D721Med (cell line): ENCODE data around the gene ASB10.

Source experiments
- DNase-seq: peaks from one replicate; pipeline ENCODE4 v3.0.0; 2011; ENCODE audit warnings: low spot score; ENCODE audit not compliant: insufficient read length
- FAIRE-seq: peaks from 2 replicates; lab custom pipeline; 2011; peaks lifted over from hg19 to GRCh38; lab: Jason Lieb, UNC
- TF ChIP-seq, protein P1 (sequence below): IDR thresholded peaks from 2 replicates; pipeline ENCODE4 v1.5.1; 2012; ENCODE audit warnings: mild to moderate bottlenecking, control low read depth; ENCODE audit not compliant: insufficient read depth; ENCODE audit errors: missing control alignments

The ASB10 gene

GRCh38 chr7:151202836-151203235, 15.8 kb upstream of the ASB10 start:
- FAIRE-seq (no peak), DNase-seq (no peak)
- TF ChIP-seq, protein P1, sequence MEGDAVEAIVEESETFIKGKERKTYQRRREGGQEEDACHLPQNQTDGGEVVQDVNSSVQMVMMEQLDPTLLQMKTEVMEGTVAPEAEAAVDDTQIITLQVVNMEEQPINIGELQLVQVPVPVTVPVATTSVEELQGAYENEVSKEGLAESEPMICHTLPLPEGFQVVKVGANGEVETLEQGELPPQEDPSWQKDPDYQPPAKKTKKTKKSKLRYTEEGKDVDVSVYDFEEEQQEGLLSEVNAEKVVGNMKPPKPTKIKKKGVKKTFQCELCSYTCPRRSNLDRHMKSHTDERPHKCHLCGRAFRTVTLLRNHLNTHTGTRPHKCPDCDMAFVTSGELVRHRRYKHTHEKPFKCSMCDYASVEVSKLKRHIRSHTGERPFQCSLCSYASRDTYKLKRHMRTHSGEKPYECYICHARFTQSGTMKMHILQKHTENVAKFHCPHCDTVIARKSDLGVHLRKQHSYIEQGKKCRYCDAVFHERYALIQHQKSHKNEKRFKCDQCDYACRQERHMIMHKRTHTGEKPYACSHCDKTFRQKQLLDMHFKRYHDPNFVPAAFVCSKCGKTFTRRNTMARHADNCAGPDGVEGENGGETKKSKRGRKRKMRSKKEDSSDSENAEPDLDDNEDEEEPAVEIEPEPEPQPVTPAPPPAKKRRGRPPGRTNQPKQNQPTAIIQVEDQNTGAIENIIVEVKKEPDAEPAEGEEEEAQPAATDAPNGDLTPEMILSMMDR, result no peak

DNA sequence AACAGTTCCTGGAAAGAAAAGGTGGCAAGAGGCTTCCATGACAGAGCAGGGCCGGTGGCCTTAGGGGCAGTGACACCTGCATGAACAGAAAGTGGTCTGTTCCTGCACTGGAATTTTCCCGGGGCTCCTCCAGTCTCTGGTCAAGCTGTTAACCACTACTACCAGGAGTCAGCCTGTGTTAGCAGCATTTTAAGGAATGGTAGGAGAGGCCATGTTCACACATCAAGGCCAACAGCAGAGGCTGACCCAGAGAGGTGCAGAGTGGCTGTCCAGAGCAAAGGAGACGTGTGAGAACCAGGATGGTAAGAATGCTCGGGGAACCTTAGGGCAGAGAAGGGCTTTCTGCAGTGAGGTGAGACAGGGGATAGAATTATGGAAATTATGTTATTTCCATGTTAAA, 14.7 kb upstream of the ASB10 start:
- FAIRE-seq (no peak), DNase-seq (no peak)

DNA sequence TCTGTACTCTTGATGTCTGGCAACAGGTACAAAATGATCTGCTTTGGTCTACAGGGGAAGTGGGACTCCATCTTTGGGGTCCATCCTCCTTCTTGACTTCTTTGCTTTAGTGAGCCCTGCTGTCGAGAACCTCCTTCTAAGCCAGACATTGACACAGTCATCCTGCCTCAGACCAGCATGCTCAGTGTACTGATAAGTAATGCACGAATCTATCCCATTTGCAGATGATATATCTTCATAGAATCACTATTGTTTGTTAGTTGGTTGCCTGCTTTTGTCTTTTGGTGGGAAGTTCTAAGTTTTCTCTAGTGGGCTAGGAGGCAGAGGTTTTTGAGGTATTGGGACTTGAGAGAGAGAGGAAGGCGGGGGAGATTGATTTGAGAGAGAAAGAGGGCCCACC, 14.3 kb upstream of the ASB10 start:
- TF ChIP-seq, protein P1, result no peak
- no peak for FAIRE-seq

More for the DNA sequence above, 14.7 kb upstream of the ASB10 start:
- TF ChIP-seq, protein P1, result no peak

DNA sequence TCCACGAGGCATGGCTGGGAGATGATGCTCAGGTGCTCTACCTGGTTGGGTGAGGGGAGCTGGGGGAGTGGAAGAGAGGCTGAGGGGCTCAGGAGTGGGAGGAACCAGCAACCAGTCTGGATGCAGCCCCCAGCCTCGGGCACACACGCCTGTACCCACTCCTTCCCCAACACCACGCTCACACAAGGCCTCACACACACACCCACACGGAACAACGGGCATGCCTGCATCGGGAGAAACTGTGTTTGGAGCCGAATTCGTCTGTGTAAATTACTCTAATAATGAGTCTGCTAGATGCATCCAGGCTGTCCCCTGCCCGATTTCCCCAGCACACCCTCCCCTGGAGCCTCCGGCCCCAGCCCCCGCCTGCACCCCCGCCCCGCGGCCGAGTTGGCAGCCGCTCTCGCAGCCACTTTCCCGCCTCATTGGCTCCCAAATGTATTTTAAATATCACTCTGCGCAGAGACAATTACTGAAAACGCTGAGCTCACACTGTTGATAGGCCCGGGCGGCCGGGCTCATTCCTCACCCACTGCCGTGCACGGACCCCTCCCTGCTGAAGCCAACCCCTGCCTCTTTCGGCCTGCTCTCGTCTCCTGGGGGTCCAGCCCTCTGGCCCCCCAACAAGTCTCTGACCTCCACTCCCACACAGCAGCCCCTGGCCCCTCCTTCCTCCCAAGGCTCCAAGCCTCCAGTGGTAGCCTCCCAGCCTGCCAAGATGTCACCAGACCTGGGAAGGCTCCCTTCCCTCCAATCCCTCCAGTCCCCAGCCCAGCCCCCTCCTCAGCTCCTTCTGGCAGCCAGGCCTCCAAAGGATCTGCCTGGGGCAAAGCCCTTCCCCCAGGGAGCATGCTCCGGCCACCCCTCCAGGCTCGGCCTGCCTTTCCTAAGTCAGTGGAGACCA, 12.1 kb upstream of the ASB10 start:
- TF ChIP-seq, protein P1, result no peak
- DNase-seq (no peak), FAIRE-seq (no peak)

More for the DNA sequence above, 14.3 kb upstream of the ASB10 start:
- no peak for DNase-seq

DNA sequence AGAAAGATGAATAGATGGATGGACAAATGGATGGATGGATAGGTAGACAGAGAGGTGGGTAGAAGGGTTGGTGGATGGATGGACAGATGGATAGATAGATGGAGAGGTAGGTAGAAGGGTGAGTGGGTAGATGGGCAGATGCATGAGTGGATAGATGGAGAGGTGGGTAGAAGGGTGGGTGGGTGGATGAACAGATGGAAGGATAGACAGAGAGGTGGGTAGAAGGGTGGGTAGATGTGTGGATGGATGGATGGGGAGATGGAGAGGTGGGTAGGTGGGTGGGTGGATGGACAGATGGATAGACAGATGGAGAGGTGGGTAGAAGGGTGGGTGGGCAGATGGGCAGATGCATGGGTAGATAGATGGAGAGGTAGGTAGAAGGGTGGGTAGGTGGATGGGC, 10.9 kb upstream of the ASB10 start:
- FAIRE-seq, result no peak
- TF ChIP-seq, protein P1, result no peak
- DNase-seq, result no peak

DNA sequence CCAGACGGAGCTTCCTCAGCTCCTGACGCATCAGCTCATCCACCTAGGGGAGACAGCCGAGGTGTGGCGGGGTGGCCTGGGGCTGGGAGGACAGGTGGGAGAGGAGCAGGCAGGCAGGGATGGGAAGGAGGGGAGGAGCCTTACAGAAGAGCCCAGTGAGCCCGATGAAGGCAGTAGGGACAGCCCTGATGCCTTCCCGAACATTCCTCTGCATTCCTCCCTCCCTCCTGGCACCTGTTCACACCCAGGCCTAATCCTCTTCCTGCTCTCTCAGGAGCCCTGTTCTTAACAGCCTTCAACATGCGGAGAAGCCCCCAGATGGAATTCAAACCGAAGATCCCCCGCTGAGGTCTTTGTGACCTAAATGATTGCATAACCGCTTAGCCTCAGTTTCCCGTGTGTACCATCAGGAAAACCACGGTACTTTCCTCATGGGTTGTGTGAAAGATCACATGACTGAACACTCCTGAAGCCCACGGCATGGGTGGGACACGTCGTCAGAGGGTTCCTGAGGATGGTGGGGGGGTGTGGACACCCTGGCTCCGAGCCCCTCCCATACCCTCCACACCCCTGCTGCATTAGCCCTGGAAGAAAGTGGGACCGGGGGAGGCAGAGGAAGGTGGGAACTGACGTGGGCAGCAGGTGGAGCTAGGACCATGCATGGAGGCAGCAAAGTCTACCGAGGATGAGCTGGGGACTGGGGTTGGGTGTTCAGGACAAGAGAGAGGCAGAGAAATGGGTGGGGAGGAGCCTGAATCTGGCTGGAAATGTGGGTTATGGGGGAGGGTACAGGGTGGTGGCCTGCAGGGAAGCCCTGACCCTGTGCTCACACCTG, 8.8 kb upstream of the ASB10 start:
- TF ChIP-seq, protein P1, result no peak
- DNase-seq (no peak), FAIRE-seq (no peak)
